ENCODE measurements around the gene GINS2.

The GINS2 gene

DNA sequence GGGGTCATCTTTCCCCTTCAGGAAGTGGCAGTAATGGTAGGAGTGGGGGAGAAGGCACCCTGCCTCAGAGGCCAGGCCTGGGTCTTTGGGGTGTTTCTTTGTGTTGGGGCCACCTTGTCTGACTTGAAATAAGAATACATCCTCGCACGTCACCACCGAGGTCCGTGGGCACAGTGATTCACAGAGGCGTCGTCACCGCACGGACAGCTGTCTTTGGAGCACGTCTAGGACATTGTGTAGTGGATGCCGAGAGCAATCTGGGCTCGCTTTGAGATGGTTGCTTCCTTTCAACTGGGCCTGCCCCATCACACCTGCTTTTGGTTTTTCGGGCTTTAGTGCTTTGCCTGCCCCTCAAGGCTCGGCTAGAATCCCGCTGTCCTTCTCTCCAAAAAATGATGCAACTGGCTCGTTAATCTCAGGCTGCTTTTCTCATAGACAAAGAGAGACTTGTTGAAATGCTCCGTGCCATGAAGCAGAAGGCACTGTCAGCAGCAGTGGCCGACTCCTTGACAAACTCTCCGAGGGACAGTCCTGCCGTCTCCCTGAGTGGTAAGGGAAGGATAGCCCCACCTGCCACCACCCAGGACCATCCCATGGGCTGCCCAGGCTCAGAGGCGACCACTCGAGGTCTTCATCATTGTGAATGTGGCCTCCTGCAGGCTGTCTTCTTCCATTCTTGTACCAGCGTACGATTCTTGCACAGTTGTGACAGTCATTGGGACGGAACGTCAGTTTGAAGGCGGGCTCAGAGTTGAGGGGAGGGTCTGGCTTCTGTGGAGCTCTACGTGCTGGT, 24.0 kb downstream of the GINS2 start:
- DNase-seq = no peak

DNA sequence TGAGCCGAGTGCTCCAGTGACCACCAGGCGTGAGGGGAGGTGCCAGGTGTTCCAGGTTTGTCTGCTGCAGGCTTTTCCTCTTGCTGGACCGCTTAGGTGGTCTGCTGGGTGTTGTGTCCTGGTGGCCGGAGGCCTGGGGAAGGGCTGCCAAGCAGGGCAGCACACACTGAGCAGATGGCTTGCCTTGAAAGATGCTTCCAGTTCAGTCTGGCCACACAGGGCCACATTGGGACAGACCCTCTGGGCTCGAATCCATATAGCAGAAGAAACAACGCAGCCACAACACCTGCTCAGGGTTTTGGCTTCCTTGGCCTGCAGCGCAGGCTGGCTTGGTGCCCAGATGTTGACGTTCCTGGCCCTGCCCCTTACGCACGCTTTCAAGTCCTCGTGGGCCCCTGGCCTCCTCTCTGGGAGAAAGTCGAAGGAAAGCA, 24.8 kb downstream of the GINS2 start:
- DNase-seq = no peak

DNA sequence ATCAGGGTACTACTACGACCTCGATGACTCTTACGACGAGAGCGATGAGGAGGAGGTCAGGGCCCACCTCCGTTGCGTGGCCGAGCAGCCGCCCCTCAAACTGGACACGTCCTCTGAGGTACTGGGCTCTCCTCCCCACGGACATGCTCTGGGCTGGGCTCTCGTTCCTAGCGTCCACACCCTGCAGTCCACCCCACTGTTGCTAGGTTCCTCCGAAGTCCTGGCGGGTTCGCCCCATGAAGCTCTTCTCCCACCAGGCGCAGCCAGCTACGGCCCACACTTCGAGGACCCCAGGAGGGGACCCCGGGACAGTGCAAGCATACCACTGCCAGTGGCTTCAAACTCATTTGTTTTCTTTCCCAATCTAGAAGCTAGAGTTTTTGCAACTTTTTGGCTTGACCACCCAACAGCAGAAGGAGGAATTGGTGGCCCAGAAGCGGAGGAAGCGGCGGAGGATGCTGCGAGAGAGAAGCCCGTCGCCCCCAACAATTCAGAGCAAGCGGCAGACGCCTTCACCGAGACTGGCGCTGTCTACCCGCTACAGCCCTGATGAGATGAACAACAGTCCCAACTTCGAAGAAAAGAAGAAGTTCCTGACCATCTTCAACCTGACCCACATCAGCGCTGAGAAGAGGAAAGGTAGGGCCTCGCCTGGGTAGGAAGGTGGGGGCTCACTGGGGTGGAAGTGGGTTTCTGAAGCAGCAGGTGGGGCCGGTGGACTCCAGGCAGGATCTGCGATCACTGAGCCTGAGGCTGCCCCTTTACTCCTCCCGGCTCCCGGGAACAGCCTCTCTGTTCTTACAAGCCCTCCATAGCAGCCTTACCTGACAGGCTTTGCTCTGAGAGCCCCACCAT, 25.6 kb downstream of the GINS2 start:
- DNase-seq = no peak

DNA sequence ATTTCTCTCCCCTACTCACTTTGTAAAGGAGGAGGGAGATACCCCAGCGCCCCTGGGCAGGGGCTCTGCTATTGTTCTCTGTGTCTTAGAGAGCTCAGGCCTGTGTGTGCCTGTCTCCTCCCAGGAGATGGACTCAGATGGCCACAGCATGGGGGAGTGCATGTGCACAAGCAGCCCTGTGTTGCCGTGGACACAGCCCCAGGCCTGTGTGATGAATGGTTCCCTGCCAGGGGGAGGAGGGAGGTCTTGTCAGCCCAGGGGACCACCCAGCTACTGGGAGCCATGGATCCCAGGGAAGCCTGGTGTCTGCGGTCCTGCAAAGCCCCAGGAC, 26.3 kb downstream of the GINS2 start:
- no peak for DNase-seq

DNA sequence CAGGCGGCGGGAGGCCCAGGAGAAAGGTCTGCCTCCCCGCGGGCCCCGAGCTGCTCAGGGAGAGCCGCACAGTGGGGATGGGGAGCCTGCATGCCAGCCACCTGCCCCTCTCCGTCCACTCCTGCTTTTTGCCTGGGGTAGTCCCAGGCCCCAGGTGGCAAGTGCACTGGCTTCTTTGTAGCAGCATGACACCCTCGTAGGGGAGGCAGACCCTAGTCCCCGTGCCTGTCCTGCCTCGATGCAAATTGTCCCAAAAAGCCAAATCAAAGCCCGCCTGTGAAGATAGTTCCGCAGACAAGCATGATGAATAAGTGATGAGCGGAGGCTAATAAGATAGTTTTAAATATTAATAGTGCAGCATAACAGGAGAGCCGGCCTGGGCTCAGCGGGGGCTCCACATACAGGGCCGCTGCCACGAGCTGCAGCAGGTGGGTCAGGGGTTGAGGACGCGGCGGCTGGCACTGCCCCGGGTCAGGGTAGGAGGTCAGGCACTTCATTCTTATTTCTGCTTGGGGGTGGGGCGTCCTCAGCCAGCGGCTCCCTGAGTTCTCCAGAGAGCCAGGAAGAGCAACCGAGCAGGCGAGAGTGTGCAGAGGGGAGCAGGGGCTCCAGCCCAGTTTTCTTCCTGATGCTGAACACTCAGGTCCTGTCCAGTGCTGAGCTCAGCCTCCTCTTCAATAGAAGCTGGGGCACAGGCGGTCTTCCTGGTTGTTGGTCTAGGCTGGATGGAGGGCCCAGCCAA, 26.8 kb downstream of the GINS2 start:
- DNase-seq = no peak

DNA sequence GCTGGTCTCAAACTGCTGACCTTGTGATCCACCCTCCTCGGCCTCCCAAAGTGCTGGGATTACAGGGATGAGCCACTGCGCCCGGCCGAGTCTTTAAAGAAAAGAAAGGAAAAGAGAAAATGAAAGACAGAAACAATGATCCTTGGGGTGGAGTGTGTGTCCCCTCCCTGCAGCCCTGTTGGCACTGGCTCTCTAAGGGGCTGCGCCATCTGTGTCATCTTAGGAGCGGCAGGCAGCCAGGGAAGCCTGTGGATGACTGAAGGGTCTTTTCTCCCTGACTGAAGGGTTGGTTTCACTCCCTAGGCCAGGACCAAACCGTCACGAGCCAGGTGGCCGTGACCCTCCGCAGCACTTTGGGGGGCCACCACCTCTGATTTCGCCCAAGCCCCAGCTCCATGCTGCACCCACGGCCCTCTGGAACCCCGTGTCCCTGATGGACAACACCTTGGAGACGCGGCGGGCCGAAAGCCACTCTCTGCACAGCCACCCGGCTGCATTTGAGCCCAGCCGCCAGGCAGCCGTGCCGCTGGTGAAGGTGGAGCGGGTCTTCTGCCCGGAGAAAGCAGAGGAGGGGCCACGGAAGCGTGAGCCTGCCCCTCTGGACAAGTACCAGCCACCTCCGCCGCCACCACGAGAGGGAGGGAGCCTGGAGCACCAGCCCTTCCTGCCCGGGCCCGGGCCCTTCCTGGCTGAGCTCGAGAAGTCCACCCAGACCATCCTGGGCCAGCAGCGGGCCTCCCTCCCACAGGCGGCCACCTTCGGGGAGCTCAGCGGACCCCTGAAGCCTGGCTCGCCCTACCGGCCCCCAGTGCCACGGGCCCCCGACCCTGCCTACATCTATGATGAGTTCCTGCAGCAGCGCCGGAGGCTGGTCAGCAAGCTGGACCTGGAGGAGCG, 27.7 kb downstream of the GINS2 start:
- no peak for DNase-seq

DNA sequence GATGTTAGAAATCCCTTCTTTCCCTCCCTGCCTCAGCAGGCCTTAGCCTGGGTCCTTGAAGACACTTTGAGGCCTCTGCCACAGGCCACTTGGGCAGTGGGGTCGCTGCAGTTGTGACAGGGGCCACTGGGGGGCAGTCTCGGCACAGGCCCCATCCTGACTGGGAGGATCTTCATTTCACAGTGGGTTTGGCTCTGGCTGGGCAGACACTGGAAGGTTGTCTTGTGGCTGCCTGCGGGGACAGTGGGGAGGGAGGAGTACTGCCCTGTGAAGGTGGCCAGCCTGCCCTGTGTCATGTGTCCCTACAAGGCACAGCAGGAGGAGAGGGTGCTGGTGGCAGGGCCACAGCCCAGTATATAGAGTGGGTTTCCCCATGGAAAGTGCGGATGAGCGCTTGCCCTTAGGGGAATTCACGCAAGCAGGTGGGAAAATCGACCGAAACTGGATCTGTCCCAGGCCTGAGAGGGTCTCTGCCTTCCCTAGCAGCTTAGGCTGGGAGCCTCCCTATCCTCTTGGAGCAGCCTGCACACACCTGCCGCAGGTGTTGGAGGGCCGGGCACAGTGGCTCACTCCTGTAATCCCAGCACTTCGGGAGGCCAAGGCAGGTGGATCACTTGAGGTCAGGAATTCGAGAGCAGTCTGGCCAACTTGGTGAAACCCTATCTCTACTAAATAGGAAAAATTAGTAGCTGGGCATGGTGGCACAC, 28.8 kb downstream of the GINS2 start:
- peak; percentile 71 for DNase-seq

DNA sequence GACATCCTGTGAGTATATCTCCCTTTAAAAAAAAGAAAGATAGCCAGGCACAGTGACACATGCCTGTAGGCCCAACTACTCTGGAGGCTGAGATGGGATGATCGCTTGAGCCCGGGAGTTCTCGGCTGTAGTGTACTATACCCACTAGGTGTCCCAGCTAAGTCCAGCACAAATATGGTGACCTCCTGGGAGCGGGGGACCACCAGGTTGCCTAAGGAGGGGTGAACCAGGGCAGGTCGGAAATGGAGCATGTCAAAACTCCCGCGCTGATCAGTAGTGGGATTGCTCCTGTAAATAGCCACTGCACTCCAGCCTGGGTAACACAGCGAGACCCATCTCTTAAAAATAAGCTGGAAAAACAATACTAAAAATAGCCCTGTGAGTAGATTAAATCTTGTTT, 29.4 kb downstream of the GINS2 start:
- no peak for DNase-seq

DNA sequence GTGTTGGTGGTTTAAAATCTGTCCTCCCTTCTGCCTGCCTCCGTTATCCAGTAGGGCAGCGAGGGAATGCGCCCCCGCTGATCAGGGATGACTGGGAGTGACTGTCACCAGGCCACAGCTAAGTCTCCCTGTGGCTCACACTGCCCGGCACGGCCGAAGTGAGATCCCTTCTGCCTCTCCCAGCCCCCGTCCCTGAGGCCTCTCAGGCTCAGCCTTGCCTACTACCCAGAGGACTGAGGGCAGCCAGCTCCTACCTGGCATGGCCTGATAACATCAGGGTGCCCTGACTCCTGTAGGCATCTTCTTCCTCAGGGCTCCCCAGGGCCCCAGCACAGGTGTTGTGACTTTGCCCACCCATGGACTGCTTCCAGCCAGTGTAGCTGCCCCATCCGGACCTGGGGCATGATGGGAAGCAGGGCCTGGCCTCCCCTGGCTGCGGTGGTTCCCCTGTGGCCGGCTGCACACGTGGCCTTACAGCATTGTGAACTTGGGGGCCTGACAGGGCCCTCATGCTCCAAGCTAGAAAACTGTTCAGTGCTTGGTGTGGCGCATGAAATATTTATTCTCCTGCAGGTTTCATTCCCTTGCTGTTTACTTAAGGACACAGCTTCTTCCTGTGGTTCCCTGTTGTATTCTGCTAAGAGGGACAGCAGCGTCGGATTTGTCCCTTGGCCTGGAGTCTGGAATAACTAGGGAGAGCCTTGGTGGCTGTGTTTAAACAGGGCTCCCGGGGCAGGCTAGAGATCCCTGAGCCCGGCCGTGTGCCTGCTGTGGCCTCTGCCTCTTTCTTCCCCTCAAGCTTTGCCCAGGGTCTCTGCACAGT, 30.0 kb downstream of the GINS2 start:
- no peak for DNase-seq

DNA sequence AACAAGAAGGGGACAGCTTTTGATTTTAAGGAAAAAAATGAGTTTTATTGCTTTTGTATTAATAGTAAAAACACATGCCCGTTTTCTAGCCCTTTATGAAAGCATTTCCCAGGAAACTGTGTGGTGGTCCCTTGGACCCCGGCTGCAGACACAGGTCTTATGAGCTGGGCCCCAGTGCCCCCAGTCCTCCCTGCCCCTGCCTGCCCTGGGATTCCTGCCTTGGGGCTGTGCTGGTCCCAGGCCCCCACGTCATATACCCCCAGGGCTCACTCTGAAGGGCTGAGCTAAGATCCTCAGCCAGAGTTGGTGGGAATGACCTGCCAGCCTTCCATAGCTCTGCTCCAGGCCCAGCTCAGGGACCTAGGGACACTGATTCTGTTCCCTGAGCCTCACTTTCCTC, 30.8 kb downstream of the GINS2 start:
- no peak for DNase-seq

DNA sequence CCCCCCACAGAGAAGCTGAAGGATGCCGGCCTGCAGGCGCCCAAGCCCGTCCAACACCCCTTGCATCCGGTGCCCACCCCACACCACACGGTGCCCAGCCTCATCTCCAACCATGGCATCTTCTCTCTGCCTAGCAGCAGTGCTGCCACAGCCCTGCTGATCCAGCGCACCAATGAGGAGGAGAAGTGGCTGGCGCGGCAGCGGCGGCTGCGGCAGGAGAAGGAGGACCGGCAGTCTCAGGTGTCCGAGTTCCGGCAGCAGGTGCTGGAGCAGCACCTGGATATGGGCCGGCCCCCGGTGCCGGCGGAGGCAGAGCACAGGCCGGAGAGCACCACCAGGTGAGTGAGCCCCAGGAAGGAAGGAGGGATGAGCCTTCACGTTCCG, 31.5 kb downstream of the GINS2 start:
- DNase-seq = no peak

DNA sequence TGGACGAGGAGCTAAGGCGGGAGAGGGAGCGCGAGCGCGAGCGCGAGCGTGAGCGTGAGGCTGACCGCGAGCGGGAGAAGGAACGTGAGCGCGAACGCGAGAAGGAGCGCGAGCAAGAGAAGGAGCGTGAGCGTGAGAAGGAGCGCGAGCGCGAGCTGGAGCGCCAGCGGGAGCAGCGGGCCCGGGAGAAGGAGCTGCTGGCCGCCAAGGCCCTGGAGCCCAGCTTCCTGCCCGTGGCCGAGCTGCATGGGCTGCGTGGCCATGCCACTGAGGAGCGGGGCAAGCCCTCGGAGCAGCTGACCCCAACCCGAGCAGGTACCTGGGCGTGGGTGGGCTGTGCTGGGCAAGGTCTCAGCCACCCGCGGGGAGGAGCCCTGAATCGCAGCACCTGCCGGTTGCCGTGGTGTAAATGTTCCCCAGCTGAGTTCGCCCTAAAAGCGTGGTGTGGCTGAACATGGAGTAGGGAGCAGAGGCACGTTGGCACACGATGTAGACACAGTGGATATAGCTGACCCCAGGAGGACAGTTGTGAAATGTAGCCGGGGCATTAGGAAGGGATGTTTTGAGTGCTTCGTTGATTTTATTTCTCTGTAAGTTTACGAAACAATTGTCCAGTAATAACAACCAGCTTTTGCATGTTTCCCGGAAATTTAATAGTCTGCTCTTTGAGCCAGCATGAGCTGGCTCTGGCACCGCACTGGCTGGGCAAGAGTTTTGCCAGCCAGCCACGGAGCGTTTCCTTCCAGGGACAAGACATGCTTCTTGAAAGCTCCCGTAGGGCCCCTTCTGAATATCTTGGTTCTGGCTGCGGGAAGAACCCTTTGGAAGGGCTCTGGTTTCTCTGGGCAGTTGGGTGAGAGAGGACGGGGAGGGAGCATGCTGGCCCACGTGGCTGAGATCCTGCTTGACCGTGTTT, 32.1 kb downstream of the GINS2 start:
- no peak for DNase-seq

DNA sequence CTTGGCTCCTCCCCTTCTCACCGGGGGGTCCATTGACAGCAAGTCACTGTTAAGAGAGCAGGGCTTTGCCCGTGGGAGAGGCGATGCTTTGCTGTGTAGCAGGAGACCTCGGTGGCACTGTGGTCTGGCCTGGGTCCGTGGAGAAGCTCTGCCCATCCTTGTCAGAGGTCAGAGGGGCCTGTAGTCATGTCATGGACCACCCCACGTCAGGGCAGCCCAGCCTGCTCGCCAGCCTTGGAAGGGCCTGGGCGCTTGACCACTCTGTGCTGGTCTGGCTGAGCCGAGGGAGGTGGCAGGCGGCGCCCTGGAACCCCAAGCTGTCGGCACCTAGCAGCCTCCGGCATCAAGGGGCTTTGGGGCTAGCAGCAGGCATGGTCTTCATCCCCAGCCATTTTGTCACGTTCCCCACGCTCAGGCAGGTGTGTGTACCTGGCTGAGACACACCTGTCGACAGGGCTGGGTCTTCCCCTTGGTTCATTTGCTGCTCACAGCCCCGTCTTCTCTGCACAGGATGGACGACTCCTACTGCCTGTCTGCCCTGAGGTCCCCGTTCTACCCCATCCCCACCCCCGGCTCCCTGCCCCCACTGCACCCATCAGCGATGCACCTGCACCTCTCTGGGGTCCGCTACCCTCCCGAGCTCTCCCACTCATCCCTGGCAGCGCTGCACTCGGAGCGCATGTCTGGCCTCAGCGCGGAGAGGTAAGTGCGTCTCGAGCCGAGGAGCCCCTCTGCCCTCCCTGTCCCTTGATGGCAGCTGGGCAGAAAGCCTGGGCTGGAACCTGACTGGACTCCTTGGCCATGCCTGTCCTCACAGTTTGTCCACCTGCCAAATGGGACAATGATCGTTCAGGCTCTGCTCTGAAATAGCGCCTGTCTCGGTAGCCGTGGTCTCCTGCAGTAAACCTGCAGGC, 33.3 kb downstream of the GINS2 start:
- no peak for DNase-seq

DNA sequence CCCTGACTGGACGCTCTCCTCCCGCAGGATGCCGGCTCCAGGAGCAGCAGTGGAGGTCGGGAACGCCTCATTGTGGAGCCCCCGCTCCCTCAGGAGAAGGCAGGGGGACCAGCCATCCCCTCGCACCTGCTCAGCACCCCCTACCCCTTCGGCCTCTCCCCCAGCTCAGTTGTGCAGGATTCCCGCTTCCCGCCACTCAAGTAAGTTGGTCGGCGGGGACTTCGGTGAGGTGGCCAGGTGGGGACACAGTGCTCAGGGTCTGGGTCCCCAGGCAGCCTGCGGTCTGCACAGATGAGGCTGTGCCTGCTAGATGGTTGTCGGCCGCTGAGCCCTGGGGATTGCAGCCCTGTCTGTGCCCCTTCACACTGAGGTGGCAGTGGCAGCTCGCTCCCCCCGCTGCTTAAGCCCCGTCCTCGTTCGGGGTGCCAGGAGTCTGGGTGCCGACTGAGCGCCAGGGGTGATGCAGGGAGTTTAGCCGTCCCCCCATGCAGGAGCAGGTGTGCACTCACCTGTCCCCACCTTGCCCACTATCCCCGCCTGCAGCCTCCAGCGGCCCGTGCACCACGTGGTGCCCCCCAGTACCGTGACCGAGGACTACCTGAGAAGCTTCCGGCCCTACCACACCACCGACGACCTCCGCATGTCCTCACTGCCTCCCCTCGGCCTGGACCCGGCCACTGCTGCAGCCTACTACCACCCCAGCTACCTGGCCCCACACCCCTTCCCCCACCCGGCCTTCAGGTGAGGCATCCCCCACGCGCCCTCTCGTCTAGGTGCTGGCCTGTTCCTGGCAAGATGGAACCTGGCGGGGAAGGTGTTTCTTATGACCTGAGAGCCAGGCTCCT, 34.3 kb downstream of the GINS2 start:
- no peak for DNase-seq

DNA sequence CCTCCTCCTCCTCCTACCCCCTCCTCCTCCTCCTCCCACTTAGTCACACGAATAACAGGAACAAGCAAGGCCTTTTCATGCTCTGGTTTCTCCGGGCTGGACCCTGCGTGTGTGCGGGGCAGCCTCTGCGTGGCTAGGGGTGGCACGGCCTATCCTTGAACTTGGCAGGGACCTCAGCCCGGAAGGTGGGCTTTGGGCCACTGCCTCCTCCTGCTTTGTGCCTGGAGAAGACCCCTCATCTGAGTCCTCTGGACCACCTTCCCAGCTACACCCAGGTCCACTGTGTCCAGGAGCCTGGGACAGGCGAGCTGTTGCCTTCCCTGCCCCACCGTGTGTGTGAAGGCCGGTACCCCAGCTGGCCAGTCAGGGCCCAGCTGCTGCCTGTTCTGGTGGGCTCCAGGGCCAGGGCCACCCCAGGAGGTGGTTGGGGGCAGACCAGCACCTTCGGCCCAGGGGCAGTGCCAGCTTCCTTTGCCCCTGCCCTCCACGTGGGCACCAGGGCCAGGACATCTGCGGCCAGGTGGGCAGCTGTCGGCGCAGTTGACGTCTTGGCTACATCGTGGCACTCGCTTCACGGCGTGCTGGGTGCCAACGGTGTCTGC, 35.4 kb downstream of the GINS2 start:
- DNase-seq = no peak

DNA sequence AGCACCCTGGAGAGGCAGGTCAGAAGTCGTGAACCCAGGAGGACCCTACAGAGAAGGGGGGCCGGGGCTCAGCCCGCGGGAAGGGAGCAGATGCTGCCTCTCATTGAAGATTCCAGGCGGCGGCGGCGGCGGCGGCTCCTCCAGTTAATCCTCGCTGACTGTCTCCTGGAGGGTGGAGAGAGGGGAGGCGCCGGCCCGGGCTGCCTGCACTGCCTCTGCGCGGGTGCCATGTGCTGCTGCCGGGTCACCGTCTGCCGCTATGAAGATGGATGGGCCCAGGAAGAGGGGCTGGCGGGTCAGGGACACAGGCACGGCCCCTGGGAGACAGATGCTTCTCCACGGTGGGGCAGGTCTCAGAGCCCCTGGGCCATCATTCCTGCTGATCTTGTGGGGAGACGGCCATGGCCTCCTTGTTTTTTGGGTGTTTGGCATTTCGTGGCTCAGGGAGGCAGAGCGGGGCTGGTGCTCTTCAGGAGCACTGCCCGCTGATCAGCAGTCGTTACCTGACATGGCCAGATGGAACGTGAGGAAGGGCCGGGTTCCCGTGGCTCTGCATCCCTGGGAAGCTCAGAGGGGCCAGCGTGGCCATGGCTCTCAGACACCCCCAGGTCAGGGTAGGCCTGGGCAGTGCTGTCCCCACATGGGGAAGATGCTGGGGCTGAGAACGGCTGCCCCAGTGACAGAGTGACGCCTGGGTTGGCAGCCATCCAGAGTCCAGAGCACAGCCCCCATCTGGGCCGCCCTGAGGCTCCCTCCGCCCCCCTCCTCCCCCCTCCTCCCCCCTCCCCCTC, 36.1 kb downstream of the GINS2 start:
- DNase-seq = no peak
